Memory B cell (primary cell): Measurements from ENCODE around the gene IGFBP1.

Experiments
- ATAC-seq: fragments of 150-1000 bp; cut with Tn5 transposase; 2 replicates; pipeline ENCODE4 v1.10.0; 2021; ENCODE audit warnings: low read depth, mild to moderate bottlenecking, moderate library complexity
- DNase-seq, 2 donors: peaks; one replicate each; pipeline ENCODE4 v3.0.0; 2022; ENCODE audit warnings: low spot score in 2 of 2
- H3K27ac Mint-ChIP-seq: one replicate; pipeline ENCODE4 v1.8.0; 2022; ENCODE audit warnings: mild to moderate bottlenecking, moderate library complexity, mixed read lengths
- H3K27me3 Mint-ChIP-seq: one replicate; pipeline ENCODE4 v1.8.0; 2022; ENCODE audit warnings: mixed read lengths
- H3K36me3 Mint-ChIP-seq: one replicate; pipeline ENCODE4 v1.8.0; 2022; ENCODE audit warnings: mild to moderate bottlenecking, mixed read lengths
- H3K4me1 Mint-ChIP-seq: one replicate; pipeline ENCODE4 v1.8.0; 2022; ENCODE audit warnings: mixed read lengths
- H3K4me3 Mint-ChIP-seq: one replicate; pipeline ENCODE4 v1.8.0; 2022; ENCODE audit warnings: mild to moderate bottlenecking, moderate library complexity, mixed read lengths
- H3K9me3 Mint-ChIP-seq: one replicate; pipeline ENCODE4 v1.8.0; 2022; ENCODE audit warnings: mixed read lengths

Gene IGFBP1

GRCh38 chr7:45888993-45889366 lies 692 bp downstream of the IGFBP1 start:
- DNase-seq: no peak
- Mint-ChIP-seq H3K27ac (no peak overlapping the region), H3K4me3 (no peak overlapping the region), H3K4me1 (no peaks in the 10 kb centered on the region), H3K36me3 (no peaks in the 10 kb centered on the region), H3K9me3 (no peaks in the 10 kb centered on the region), H3K27me3 (peaks cover 25% of the 10 kb centered on the region)
- ATAC-seq: no peak

- Mint-ChIP-seq H3K27me3 (peaks cover 27% of the 10 kb centered on the region), H3K9me3 (no peaks in the 10 kb centered on the region), H3K27ac (no peak overlapping the region), H3K36me3 (no peaks in the 10 kb centered on the region), H3K4me1 (no peaks in the 10 kb centered on the region), H3K4me3 (no peak overlapping the region)
- ATAC-seq: no peak
- DNase-seq: no peak
These were observed 1.2 kb downstream of the IGFBP1 start for GRCh38 chr7:45889367-45890067.

DNA sequence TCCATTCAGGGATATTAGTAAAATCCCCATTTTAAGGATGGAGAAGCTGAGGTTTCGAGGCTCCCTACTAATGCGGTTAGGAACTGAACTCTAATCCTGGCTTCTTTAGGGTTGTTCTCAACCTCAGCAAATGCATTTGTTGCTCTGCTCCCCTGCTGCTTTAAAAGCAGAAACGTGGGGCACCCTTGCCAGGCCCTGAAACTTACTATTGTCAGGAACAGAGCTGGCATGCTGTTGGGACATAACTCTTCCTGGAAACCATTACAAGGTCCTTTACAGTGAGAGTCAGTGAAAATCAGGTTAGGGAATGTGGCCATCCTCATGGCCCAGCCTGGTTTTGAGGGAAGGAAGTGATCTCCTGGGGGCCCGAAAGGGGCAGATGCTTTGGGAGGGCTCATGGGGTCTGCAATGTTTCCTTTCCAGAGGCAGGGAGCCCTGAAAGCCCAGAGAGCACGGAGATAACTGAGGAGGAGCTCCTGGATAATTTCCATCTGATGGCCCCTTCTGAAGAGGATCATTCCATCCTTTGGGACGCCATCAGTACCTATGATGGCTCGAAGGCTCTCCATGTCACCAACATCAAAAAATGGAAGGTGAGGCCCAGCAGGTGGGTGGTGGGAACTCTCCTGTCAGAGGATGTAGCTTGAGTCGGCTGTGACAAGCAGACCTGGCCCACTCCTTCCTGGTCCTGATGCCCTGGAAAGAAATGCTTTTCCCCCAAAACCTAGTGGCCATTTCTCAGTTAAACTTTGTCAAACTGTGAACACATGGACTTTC lies 2.0 kb downstream of the IGFBP1 start:
- H3K36me3 Mint-ChIP-seq: no peaks in the 10 kb centered on the region
- H3K4me3 Mint-ChIP-seq: no peak overlapping the region
- H3K9me3 Mint-ChIP-seq: no peaks in the 10 kb centered on the region
- DNase-seq (no peak), ATAC-seq (no peak)
- no peak overlapping the region for H3K27ac Mint-ChIP-seq
- H3K27me3 Mint-ChIP-seq: peaks cover 24% of the 10 kb centered on the region
- no peaks in the 10 kb centered on the region for H3K4me1 Mint-ChIP-seq

DNA sequence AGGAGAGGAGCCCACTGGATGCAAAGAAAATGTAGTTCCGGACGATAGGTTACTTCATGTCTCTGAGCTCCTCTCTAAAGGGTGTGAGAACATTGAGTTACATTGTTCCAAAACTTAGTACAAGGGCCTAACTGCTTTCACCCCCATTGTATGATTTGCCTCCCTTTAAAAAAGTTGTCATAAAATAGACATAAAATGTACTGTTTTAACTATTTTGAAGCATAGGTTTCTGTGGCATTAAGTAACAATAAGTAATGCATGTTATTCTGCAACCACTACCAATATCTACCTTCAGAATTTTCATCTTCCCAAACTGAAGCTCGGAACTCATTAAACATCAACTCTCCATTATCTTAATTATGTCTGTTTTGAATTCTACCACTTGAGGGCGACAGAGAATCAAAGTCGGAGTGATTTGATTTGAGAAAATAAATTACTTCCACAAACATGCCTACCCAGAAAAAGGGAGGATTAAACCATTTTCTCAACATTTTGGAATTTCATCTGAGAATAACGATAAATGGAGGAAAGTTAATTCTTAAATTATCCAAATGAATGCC lies 2.7 kb downstream of the IGFBP1 start:
- Mint-ChIP-seq H3K27me3 (peaks cover 22% of the 10 kb centered on the region), H3K27ac (no peak overlapping the region), H3K4me3 (no peak overlapping the region), H3K36me3 (no peaks in the 10 kb centered on the region), H3K4me1 (no peaks in the 10 kb centered on the region), H3K9me3 (no peaks in the 10 kb centered on the region)
- ATAC-seq (no peak), DNase-seq (peak in 1 of 2 donors; percentile 8)

GRCh38 chr7:45891462-45892402 lies 3.4 kb downstream of the IGFBP1 start:
- Mint-ChIP-seq H3K36me3 (no peaks in the 10 kb centered on the region), H3K4me3 (no peak overlapping the region), H3K4me1 (no peaks in the 10 kb centered on the region), H3K9me3 (no peaks in the 10 kb centered on the region), H3K27me3 (peaks cover 23% of the 10 kb centered on the region), H3K27ac (no peak overlapping the region)
- DNase-seq: no peak
- no peak for ATAC-seq

DNA sequence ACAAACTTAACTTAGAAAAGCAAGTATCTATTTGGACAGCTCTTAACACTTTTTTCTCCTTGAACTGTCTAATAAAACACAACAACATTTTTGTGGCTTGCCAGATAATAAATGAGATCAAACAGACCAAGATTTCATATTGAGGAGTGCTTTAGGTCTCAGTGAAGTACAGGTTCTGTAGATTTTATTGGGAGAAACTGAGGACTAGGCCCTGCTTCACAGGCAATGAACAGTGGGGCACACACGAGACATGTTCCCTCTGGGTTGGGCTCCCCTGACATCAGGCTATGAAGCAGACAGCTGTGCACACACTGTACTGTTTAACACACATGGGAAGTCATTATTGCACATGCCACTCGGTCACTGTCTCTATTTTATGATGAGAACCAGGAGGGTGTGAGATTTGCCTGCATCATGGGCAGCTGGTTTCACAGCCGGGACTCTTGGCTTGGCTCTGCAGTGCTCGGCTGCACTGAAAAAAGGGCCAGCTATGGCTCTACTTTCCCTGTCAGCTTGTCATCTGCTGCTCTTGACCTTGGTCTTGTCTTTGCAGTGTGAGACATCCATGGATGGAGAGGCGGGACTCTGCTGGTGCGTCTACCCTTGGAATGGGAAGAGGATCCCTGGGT lies 4.2 kb downstream of the IGFBP1 start:
- no peak for ATAC-seq
- Mint-ChIP-seq H3K27ac (no peak overlapping the region), H3K4me1 (no peaks in the 10 kb centered on the region), H3K36me3 (no peaks in the 10 kb centered on the region), H3K4me3 (no peak overlapping the region), H3K27me3 (peaks cover 20% of the 10 kb centered on the region), H3K9me3 (no peaks in the 10 kb centered on the region)
- DNase-seq: no peak

DNA sequence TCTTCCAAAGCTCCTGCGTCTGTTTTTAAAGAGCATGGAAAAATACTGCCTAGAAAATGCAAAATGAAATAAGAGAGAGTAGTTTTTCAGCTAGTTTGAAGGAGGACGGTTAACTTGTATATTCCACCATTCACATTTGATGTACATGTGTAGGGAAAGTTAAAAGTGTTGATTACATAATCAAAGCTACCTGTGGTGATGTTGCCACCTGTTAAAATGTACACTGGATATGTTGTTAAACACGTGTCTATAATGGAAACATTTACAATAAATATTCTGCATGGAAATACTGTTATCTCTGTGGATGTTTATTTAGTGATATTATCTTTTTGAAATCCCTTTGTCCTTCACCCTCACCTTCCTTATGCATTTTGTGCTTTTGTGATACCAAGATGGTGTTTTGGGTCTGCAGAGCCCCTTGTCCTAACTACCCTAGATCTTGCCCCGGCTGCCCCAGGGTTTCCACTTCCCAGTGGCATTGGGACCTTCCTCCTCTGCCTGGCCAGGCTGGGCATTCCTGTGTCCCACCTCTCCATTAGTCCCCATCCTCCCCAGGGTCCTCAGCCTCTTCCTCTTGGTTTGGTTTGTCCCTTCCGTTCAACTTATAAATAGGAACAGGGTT lies 5.2 kb downstream of the IGFBP1 start:
- Mint-ChIP-seq H3K36me3 (no peaks in the 10 kb centered on the region), H3K4me1 (no peaks in the 10 kb centered on the region), H3K4me3 (no peak overlapping the region), H3K9me3 (no peaks in the 10 kb centered on the region), H3K27me3 (peaks cover 23% of the 10 kb centered on the region), H3K27ac (no peak overlapping the region)
- ATAC-seq: no peak
- DNase-seq: no peak

DNA sequence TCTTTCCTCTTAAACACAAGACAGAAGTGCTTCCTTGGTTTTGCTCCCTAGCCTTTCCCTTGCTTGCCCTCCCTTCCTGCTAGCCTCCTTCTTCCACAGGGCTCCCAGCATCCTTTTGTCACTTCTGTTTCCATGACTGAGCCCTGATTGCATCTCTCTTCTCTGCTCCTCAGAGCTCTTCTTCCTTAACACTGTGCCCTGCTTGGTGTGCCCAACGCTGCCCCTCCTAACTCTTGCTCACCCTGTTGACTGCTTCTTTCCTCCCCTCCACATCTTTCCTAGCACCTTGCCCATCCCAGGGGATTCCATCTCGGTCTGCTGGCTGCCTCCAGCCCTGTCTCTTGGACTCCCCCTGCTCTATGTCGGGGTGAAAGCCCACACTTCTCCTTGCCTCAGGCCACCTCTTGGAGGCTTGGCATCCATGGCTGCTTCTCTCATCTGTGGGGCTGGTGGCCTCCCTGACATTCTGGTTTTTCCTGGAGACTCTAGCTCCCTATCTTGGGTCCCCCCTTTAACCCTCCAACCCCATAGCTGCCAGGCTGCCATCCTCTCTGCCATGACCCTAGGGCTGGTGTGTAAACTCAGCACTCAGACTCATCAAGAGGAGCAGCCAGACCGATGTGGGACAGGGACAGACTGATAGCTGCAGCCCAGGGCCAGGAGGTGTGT lies 5.8 kb downstream of the IGFBP1 start:
- H3K27me3 Mint-ChIP-seq: peaks cover 21% of the 10 kb centered on the region
- no peak overlapping the region for H3K27ac Mint-ChIP-seq
- ATAC-seq: no peak
- no peaks in the 10 kb centered on the region for H3K9me3 Mint-ChIP-seq
- no peak for DNase-seq
- H3K4me3 Mint-ChIP-seq: no peak overlapping the region
- H3K36me3 Mint-ChIP-seq: no peaks in the 10 kb centered on the region
- H3K4me1 Mint-ChIP-seq: no peaks in the 10 kb centered on the region

- Mint-ChIP-seq H3K36me3 (no peaks in the 10 kb centered on the region), H3K9me3 (no peaks in the 10 kb centered on the region), H3K27ac (no peak overlapping the region), H3K27me3 (peaks cover 18% of the 10 kb centered on the region), H3K4me1 (no peaks in the 10 kb centered on the region), H3K4me3 (no peak overlapping the region)
- DNase-seq: no peak
- ATAC-seq: no peak
These were observed 6.4 kb downstream of the IGFBP1 start for GRCh38 chr7:45894665-45895062.

GRCh38 chr7:45897042-45897690 lies 8.9 kb downstream of the IGFBP1 start:
- Mint-ChIP-seq H3K4me1 (no peaks in the 10 kb centered on the region), H3K27me3 (peaks cover 20% of the 10 kb centered on the region), H3K9me3 (no peaks in the 10 kb centered on the region), H3K36me3 (no peaks in the 10 kb centered on the region), H3K4me3 (no peak overlapping the region), H3K27ac (no peak overlapping the region)
- ATAC-seq (no peak), DNase-seq (no peak)

GRCh38 chr7:45898222-45898621 lies 9.9 kb downstream of the IGFBP1 start:
- ATAC-seq: no peak
- no peak overlapping the region for H3K4me3 Mint-ChIP-seq
- no peak overlapping the region for H3K27ac Mint-ChIP-seq
- H3K36me3 Mint-ChIP-seq: no peaks in the 10 kb centered on the region
- no peaks in the 10 kb centered on the region for H3K9me3 Mint-ChIP-seq
- H3K27me3 Mint-ChIP-seq: peaks cover 20% of the 10 kb centered on the region
- H3K4me1 Mint-ChIP-seq: no peaks in the 10 kb centered on the region
- DNase-seq: no peak

DNA sequence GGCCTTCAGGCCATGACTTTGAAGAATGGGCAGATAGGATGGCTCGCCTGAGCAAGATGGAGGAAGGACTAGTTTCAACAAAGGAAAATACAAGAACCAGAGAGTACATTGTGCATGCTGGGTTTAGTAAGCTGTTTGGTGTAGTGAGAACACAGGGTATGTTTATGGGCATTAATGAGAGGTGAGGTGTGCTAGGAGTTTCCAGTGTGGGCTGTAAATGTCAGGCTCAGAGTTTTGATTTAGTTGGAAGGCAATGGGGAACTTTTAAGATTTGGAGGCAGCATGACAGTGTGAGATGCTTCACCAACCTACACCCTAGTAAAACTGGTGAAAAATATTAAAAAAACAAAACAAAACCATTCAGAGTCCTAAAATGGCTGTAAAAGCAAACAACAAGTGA lies 13.3 kb downstream of the IGFBP1 start:
- ATAC-seq (no peak), DNase-seq (no peak)
- Mint-ChIP-seq H3K9me3 (peaks cover 3% of the 10 kb centered on the region), H3K4me1 (no peaks in the 10 kb centered on the region), H3K27me3 (peaks cover 9% of the 10 kb centered on the region), H3K4me3 (no peak overlapping the region), H3K27ac (no peak overlapping the region), H3K36me3 (no peaks in the 10 kb centered on the region)
